Ascending aorta (tissue), 2 donors: ENCODE results near the gene UBE2M. TPM values are rescaled to one million over a fixed set of nuclear protein-coding genes. Genes with fewer than 3 reads are reported as not detected.
A peak's percentile ranks its signal among the peaks of the same experiment; 100 is the strongest.

ENCODE experiments used
- DNase-seq, 2 donors: peaks; one replicate each; pipeline ENCODE4 v3.0.0-alpha.2; 2019; ENCODE audit warnings: low spot score in 2 of 2
- H3K27ac ChIP-seq, 2 donors: fragments of 200-600 bp; sonication (generic); one replicate each; pipeline ENCODE4 v1.5.1; 2016 to 2017; ENCODE audit warnings: mild to moderate bottlenecking in 1 of 2
- H3K27me3 ChIP-seq: fragments of 200-600 bp; sonication (generic); one replicate; pipeline ENCODE4 v1.5.1; 2017
- H3K36me3 ChIP-seq, 2 donors: fragments of 200-600 bp; sonication (generic); one replicate each; pipeline ENCODE4 v1.5.1; 2016
- H3K4me1 ChIP-seq, 2 donors: fragments of 200-600 bp; sonication (generic); one replicate each; pipeline ENCODE4 v1.5.1; 2016 to 2017; ENCODE audit warnings: mild to moderate bottlenecking in 1 of 2
- H3K4me3 ChIP-seq, 2 donors: fragments of 200-600 bp; sonication (generic); one replicate each; pipeline ENCODE4 v1.5.1; 2016 to 2017; ENCODE audit warnings: mild to moderate bottlenecking in 1 of 2
- H3K9me3 ChIP-seq, 2 donors: fragments of 200-600 bp; sonication (generic); one replicate each; pipeline ENCODE4 v1.5.1; 2016
- intact Hi-C: fragments of 100-400 bp; cut with DNase I; formaldehyde crosslinking; loops from one replicate; pipeline ENCODE4 v1.15.1; 2023
- total RNA-seq: library from RNA; depleted of rRNA; stranded (reverse); fragments of >200 nt; gene quantifications from one replicate; pipeline ENCODE4 v1.1.0, GENCODE V29; 2016
- TF ChIP-seq, protein P1 (sequence below), 3 experiments: fragments of 200-600 bp in 2 of 3; fragments of 450-650 bp in 1 of 3; sonication (generic) in 2 of 3; IDR thresholded peaks; one replicate each; pipeline ENCODE4 v1.5.1; 2016 to 2019; ENCODE audit warnings: antibody characterized with exemption in 3 of 3, mild to moderate bottlenecking in 1 of 3, moderate library complexity in 1 of 3

Gene UBE2M
- total RNA-seq, 1 donor from 2014 or later = 14.8 TPM

DNA sequence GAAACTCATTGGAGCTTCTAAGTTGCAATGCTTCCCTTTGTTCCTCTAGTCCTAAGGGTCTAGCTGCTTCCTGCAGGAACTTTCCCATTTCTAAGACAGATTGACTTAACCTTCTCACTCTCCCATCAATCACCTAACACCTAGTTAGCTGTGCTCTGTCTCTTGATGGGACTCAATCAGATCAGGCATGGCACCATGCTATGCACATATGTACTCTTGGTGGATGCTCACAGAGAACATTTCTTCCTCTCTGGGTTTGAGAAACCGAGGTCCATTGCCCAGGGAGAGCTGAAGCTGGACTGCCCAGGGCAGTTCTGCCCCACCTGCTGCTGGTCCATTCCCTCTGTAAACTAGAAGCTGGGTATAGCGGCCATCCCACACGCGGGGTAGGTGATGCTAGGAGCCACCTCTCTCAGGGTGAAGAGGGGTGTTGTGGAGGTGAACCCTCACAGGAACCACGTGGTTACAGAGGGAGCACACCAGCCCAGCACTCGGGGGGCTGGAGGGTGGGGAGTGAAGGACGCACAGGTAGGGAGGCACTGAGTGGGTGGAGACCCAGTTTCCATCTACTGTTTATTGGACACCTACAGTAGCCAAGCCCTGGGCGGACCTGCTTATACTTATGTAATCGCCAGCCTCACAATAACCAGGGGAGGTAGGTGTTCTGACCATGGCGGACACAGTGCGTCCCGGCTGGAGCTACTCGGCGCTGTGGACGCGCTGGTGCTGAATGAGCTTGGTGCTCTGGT is 3.1 kb upstream of the UBE2M start:
- Histone ChIP-seq H3K36me3 (peaks cover 3 to 4% of the 10 kb centered on the region in 2 donors), H3K4me3 (peak overlapping the region; percentile 46 to 69), H3K27ac (peak overlapping the region in 1 of 2 donors; percentile 58), H3K27me3 (no peaks in the 10 kb centered on the region), H3K4me1 (peaks cover 20 to 35% of the 10 kb centered on the region in 2 donors), H3K9me3 (no peaks in the 10 kb centered on the region)
- intact Hi-C loops = no loop called here
- no peak for DNase-seq
- TF ChIP-seq, protein P1, sequence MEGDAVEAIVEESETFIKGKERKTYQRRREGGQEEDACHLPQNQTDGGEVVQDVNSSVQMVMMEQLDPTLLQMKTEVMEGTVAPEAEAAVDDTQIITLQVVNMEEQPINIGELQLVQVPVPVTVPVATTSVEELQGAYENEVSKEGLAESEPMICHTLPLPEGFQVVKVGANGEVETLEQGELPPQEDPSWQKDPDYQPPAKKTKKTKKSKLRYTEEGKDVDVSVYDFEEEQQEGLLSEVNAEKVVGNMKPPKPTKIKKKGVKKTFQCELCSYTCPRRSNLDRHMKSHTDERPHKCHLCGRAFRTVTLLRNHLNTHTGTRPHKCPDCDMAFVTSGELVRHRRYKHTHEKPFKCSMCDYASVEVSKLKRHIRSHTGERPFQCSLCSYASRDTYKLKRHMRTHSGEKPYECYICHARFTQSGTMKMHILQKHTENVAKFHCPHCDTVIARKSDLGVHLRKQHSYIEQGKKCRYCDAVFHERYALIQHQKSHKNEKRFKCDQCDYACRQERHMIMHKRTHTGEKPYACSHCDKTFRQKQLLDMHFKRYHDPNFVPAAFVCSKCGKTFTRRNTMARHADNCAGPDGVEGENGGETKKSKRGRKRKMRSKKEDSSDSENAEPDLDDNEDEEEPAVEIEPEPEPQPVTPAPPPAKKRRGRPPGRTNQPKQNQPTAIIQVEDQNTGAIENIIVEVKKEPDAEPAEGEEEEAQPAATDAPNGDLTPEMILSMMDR (IDR thresholded peaks at IDR 0.05) = no peak

DNA sequence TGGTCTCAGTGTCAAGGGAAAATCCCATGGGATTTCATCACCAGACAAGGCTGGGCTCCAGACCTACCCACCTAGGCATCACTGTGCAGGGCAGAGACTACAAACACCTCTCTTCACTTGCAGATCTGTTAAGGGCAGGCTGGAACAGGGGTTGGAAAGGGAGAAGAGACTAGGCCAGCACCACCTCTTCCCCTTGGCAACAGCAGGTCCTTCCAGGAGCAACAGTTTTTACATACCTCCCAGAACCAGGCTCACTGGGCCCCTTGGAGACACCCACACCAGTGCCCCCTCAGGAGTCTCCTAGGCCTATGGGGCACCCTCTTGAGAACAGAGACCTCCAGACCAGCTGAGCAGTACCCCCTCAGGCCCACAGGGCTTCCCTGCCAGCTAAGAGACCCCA is 2.5 kb upstream of the UBE2M start:
- Histone ChIP-seq H3K4me3 (no peak overlapping the region), H3K36me3 (peaks cover 9 to 10% of the 10 kb centered on the region in 2 donors), H3K4me1 (peaks cover 20 to 40% of the 10 kb centered on the region in 2 donors), H3K9me3 (no peaks in the 10 kb centered on the region), H3K27ac (no peak overlapping the region), H3K27me3 (no peaks in the 10 kb centered on the region)
- intact Hi-C loops = no loop called here
- TF ChIP-seq, protein P1 (IDR thresholded peaks at IDR 0.05) = no peak
- DNase-seq = no peak

DNA sequence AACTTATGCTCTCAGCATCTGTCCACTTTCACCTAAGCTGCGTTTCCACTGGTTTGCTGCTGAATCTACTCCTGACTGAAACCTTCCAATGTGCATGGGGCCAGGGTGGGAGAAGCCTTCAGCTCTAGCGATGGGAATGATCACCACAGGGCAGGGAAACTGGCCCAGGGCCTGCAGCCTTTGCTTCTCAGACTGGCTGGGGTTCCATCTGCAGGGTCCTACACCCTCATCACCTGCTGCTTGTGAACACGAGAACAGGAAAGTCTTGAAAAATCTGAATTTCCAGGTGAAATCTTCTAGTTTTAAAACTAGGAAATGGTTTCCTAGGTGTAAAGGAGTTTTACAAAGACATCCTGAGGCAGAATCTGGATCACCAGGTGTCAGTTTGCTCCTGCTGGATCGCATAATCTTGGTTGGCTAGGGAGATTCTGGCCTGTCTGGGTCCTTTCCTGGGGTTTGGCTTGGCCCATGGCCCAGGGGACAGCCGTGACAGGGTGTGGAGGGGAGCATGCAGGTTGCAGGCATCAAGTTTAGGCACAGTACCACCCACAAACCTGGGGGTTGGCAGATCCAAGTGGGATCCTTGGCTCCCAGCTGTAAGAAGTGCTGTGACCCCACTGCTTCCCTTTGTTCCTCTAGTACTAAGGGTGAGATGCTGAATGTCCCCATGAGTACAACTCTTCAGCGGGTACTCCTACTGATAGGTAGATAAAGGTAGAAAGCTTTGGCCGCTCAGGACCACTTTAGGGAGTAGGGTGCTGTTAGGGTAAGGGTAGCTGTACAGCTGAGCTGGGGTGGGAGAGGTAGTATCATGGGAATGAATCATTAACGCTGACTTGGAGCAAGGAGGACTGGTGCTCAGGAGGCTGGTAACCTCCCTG is 1.8 kb upstream of the UBE2M start:
- Histone ChIP-seq H3K4me3 (peak overlapping the region; percentile 67 to 75), H3K9me3 (no peaks in the 10 kb centered on the region), H3K27me3 (no peaks in the 10 kb centered on the region), H3K27ac (peak overlapping the region; percentile 98 to 99), H3K4me1 (peaks cover 23 to 45% of the 10 kb centered on the region in 2 donors), H3K36me3 (peaks cover 11 to 16% of the 10 kb centered on the region in 2 donors)
- intact Hi-C loops = no loop called here
- TF ChIP-seq, protein P1 (IDR thresholded peaks at IDR 0.05) = no peak
- no peak for DNase-seq

DNA sequence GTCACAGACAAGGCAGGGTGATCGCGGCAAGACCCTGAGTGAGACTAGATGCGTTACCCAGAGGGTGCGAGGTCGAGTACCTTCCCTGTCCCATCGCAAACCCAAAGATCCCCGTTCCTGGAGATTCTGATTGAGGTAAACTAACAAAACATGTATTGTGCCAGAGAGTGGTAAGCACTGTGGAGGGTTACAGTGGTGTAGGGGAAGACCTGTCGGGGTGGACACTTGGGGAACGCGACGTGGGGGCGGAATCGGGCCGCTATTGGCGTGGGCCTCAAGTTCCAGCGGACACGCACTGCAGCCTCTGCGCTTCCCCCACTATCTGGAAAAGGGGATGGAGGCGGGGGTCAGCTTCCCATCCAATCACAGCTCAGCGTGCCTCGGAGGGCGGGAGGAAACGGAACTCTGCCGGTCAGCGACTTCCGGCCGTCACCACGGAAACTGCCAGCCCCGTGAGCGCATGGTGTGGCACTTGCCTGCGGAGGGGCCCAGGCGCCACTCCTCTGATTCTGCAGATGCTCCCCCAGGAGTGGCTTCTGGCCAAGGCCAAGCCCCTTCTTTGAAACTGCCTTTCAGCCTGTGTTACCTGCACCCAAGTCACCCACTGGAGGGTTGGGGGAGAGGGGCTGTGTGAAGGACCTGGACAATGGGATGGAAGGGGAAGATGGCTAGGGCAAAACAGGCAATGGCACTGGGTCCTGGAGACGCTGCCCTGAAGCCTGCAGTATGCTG is 1.0 kb upstream of the UBE2M start:
- Histone ChIP-seq H3K4me1 (peaks cover 23 to 47% of the 10 kb centered on the region in 2 donors), H3K36me3 (peaks cover 11 to 16% of the 10 kb centered on the region in 2 donors), H3K27me3 (no peaks in the 10 kb centered on the region), H3K9me3 (no peaks in the 10 kb centered on the region), H3K4me3 (peak overlapping the region; percentile 67 to 75), H3K27ac (peak overlapping the region; percentile 98 to 99)
- TF ChIP-seq, protein P1 (IDR thresholded peaks at IDR 0.05) = no peak
- intact Hi-C loops = loop anchor here (1.0 kb wide), 2 partner anchors 14 to 158 kb away; partner anchors contain the start of gene MZF1
- DNase-seq = peak; percentile 60 to 95

DNA sequence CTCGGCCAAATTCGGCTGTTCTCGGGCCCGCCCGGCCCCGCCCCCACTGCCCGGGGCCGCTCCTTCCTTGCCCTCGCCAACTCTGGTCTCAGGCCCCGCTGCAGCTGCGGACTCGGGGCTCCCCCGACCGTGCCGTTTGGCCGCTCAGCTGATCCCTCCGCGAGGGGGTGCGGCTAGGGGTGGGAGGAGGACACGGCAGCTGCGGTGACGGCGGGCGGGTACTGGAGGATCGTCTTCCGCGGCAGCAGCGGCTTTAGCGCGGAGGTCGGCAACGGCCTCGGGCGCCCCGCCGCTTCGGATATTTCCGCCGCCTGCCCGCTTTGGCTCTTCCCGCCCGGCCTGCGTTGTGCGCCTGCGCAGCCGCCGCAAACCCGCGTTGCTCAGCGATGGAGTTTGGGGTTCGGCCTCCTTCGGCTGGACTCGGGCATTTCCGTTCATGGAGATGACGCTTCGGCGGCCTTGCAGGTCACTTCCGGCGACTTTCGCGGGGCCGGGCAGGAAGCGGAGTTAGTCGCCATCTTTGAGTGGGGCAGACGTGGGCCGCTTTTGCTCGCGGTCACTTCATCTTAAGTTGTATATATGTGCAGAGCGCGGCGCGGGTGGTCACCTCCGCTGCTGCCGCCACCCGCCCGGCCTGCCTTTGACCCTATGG is 338 bp upstream of the UBE2M start:
- Histone ChIP-seq H3K4me1 (peaks cover 28 to 54% of the 10 kb centered on the region in 2 donors), H3K36me3 (peaks cover 13 to 16% of the 10 kb centered on the region in 2 donors), H3K9me3 (no peaks in the 10 kb centered on the region), H3K27me3 (no peaks in the 10 kb centered on the region), H3K27ac (peak overlapping the region; percentile 98 to 99), H3K4me3 (peak overlapping the region; percentile 67 to 75)
- DNase-seq = peak; percentile 92 to 99
- TF ChIP-seq, protein P1 (IDR thresholded peaks at IDR 0.05) = no peak
- intact Hi-C loops = loop anchor here (1.0 kb wide), 2 partner anchors 15 to 157 kb away; partner anchors contain the start of gene MZF1
